IPS DF 6.9 (cell line): ENCODE results near the gene PDLIM4.

Experiments
- DNase-seq: peaks from one replicate; pipeline ENCODE4 v3.0.0-alpha.2; 2013; ENCODE audit warnings: low read depth, low spot score
- H3K27ac ChIP-seq: one replicate; pipeline ENCODE4 v1.5.1; 2013; ENCODE audit warnings: low read length, control low read depth
- H3K27me3 ChIP-seq: 2 replicates; pipeline ENCODE4 v1.6.1; 2013; ENCODE audit warnings: mild to moderate bottlenecking, low read length; ENCODE audit not compliant: control insufficient read depth, insufficient read depth
- H3K36me3 ChIP-seq: 2 replicates; pipeline ENCODE4 v1.6.1; 2013; ENCODE audit warnings: low read length; ENCODE audit not compliant: control insufficient read depth, insufficient read depth
- H3K4me1 ChIP-seq: 2 replicates; pipeline ENCODE4 v1.6.1; 2013; ENCODE audit warnings: low read length; ENCODE audit not compliant: control insufficient read depth, insufficient read depth
- H3K4me3 ChIP-seq: 2 replicates; pipeline ENCODE4 v1.5.1; 2013; ENCODE audit warnings: mild to moderate bottlenecking, low read length
- H3K9me3 ChIP-seq: 2 replicates; pipeline ENCODE4 v1.6.1; 2013; ENCODE audit warnings: low read length, inconsistent platforms; ENCODE audit not compliant: control insufficient read depth, insufficient read depth
- WGBS: extraction: QIAGEN DNeasy Blood & Tissue Kit; methylation state at CpG from one replicate; pipeline ENCODE4 v1.1.7; 2013; ENCODE audit warnings: mixed read lengths, missing lambda C conversion rate; ENCODE audit not compliant: insufficient read length, insufficient coverage; 5-methylcytosine and 5-hydroxymethylcytosine counted together

Gene PDLIM4

GRCh38 chr5:132227485-132228240 is 29.8 kb upstream of the PDLIM4 start, which contains the start of gene P4HA2:
Gene P4HA2 (minus strand): TSS chr5:132227853. CDS start chr5:132218626, 9,227 bp downstream.
- DNase-seq, result peak; percentile 50
- Histone ChIP-seq H3K4me3 (peak within 1 kb of the TSS; percentile 70), H3K4me1 (peaks cover 4% of the 10 kb centered on the region), H3K27ac (no peak within 1 kb of the TSS), H3K36me3 (no peaks in the 10 kb centered on the region), H3K27me3 (peaks cover 2% of the 10 kb centered on the region; the same call in 1 of the 2 replicates), H3K9me3 (no peaks in the 10 kb centered on the region)
- no CpG with 5 or more reads among the region's 92 CpGs for WGBS

GRCh38 chr5:132228241-132229035 is 29.1 kb upstream of the PDLIM4 start:
- H3K4me3 ChIP-seq, result peak overlapping the region; percentile 70
- no CpG with 5 or more reads among the region's 27 CpGs for WGBS

GRCh38 chr5:132229236-132229635 is 28.3 kb upstream of the PDLIM4 start:
- WGBS, result no CpG with 5 or more reads among the region's 5 CpGs
- Histone ChIP-seq H3K27ac (no peak overlapping the region), H3K4me1 (peaks cover 4% of the 10 kb centered on the region), H3K27me3 (peaks cover 2% of the 10 kb centered on the region; the same call in 1 of the 2 replicates), H3K4me3 (no peak overlapping the region), H3K9me3 (no peaks in the 10 kb centered on the region), H3K36me3 (no peaks in the 10 kb centered on the region)
- no peak for DNase-seq

More at GRCh38 chr5:132228241-132229035, 29.1 kb upstream of the PDLIM4 start:
- Histone ChIP-seq H3K4me1 (peaks cover 4% of the 10 kb centered on the region), H3K9me3 (no peaks in the 10 kb centered on the region), H3K27ac (no peak overlapping the region), H3K36me3 (no peaks in the 10 kb centered on the region), H3K27me3 (peaks cover 2% of the 10 kb centered on the region; the same call in 1 of the 2 replicates)
- DNase-seq, result no peak

GRCh38 chr5:132230871-132231270 is 26.6 kb upstream of the PDLIM4 start:
- Histone ChIP-seq H3K36me3 (no peaks in the 10 kb centered on the region), H3K9me3 (no peaks in the 10 kb centered on the region), H3K4me1 (peaks cover 4% of the 10 kb centered on the region), H3K4me3 (no peak overlapping the region), H3K27ac (no peak overlapping the region), H3K27me3 (peaks cover 2% of the 10 kb centered on the region; the same call in 1 of the 2 replicates)
- WGBS, result no CpG with 5 or more reads among the region's 9 CpGs
- no peak for DNase-seq

GRCh38 chr5:132232465-132232864 is 25.0 kb upstream of the PDLIM4 start:
- Histone ChIP-seq H3K4me1 (no peaks in the 10 kb centered on the region), H3K9me3 (no peaks in the 10 kb centered on the region), H3K36me3 (no peaks in the 10 kb centered on the region), H3K27me3 (no peaks in the 10 kb centered on the region; the same call in 1 of the 2 replicates), H3K27ac (no peak overlapping the region), H3K4me3 (no peak overlapping the region)
- WGBS, result no CpG with 5 or more reads among the region's 3 CpGs
- DNase-seq, result no peak

- Histone ChIP-seq H3K27me3 (no peaks in the 10 kb centered on the region; the same call in 1 of the 2 replicates), H3K4me3 (no peak overlapping the region), H3K27ac (no peak overlapping the region), H3K36me3 (no peaks in the 10 kb centered on the region), H3K4me1 (no peaks in the 10 kb centered on the region), H3K9me3 (no peaks in the 10 kb centered on the region)
- no peak for DNase-seq
- no CpG with 5 or more reads among the region's 1 CpG for WGBS
Measured at GRCh38 chr5:132233081-132233480, 24.4 kb upstream of the PDLIM4 start.

GRCh38 chr5:132233811-132234683 is 23.4 kb upstream of the PDLIM4 start:
- Histone ChIP-seq H3K27ac (no peak overlapping the region), H3K4me1 (no peaks in the 10 kb centered on the region), H3K27me3 (no peaks in the 10 kb centered on the region; the same call in 1 of the 2 replicates), H3K4me3 (no peak overlapping the region), H3K9me3 (no peaks in the 10 kb centered on the region), H3K36me3 (no peaks in the 10 kb centered on the region)
- no peak for DNase-seq
- WGBS, result no CpG with 5 or more reads among the region's 7 CpGs

GRCh38 chr5:132234684-132235062 is 22.8 kb upstream of the PDLIM4 start:
- no peak for DNase-seq
- H3K27ac ChIP-seq, result no peak overlapping the region
- no peaks in the 10 kb centered on the region for H3K9me3 ChIP-seq
- H3K4me1 ChIP-seq, result no peaks in the 10 kb centered on the region
- no peaks in the 10 kb centered on the region; the same call in 1 of the 2 replicates for H3K27me3 ChIP-seq
- no peak overlapping the region for H3K4me3 ChIP-seq
- H3K36me3 ChIP-seq, result no peaks in the 10 kb centered on the region
- no CpG with 5 or more reads among the region's 2 CpGs for WGBS

GRCh38 chr5:132235340-132235739 is 22.2 kb upstream of the PDLIM4 start:
- no peak overlapping the region for H3K4me3 ChIP-seq
- H3K9me3 ChIP-seq, result no peaks in the 10 kb centered on the region
- DNase-seq, result no peak
- no peaks in the 10 kb centered on the region; the same call in 1 of the 2 replicates for H3K27me3 ChIP-seq
- H3K36me3 ChIP-seq, result no peaks in the 10 kb centered on the region
- no CpG with 5 or more reads among the region's 3 CpGs for WGBS
- no peak overlapping the region for H3K27ac ChIP-seq
- H3K4me1 ChIP-seq, result no peaks in the 10 kb centered on the region

GRCh38 chr5:132237141-132237540 is 20.4 kb upstream of the PDLIM4 start:
- DNase-seq, result no peak
- Histone ChIP-seq H3K4me3 (no peak overlapping the region), H3K27ac (no peak overlapping the region), H3K9me3 (no peaks in the 10 kb centered on the region), H3K4me1 (no peaks in the 10 kb centered on the region), H3K27me3 (no peaks in the 10 kb centered on the region), H3K36me3 (no peaks in the 10 kb centered on the region)
- no CpG with 5 or more reads among the region's 1 CpG for WGBS
